ENCODE measurements around the gene TGM3.
A peak's percentile ranks its signal among the peaks of the same experiment; 100 is the strongest.
"Not testable (repeated sequence)": the region's sequence is repeated elsewhere in the genome, so short reads cannot be mapped to it uniquely, and the experiment has no call there.

TGM3 gene, protein sequence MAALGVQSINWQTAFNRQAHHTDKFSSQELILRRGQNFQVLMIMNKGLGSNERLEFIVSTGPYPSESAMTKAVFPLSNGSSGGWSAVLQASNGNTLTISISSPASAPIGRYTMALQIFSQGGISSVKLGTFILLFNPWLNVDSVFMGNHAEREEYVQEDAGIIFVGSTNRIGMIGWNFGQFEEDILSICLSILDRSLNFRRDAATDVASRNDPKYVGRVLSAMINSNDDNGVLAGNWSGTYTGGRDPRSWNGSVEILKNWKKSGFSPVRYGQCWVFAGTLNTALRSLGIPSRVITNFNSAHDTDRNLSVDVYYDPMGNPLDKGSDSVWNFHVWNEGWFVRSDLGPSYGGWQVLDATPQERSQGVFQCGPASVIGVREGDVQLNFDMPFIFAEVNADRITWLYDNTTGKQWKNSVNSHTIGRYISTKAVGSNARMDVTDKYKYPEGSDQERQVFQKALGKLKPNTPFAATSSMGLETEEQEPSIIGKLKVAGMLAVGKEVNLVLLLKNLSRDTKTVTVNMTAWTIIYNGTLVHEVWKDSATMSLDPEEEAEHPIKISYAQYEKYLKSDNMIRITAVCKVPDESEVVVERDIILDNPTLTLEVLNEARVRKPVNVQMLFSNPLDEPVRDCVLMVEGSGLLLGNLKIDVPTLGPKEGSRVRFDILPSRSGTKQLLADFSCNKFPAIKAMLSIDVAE

DNA sequence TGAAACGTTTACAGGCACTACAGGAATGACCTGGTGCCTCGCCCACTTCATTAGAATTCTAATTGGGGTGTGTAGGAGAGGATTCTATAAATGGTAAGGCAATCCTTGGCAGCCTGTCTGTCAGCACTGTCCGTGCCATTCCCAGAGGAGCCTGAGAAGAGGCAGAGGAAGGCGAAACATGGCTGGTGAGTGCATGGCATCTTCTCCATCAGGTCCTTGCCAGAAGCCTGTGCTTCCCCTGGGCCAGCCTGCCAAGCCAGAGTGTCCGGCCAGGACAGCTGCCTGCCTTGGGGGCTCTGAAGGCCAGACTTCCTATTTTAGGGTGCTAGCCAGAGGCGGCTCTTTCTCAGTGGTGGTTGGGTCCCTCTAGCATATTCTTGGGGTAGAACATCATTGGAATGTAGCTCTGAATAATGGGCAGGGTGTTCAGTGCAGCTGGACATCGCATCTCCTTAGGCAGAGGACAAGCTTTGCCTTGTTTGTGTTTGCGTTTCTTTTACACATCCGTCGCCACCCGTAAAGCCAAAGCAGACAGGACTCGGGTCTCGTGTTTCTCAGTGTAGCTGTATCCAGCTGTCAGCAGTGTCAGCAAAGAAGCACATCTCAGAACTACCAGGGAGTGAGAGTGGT, at the start of gene TGM3:
Gene TGM3, plus strand, starts transcription at position 116 of the 630 bp plus-strand sequence. Its CDS starts 63 bp downstream, at position 179.
- no peak for DNase-seq

DNA sequence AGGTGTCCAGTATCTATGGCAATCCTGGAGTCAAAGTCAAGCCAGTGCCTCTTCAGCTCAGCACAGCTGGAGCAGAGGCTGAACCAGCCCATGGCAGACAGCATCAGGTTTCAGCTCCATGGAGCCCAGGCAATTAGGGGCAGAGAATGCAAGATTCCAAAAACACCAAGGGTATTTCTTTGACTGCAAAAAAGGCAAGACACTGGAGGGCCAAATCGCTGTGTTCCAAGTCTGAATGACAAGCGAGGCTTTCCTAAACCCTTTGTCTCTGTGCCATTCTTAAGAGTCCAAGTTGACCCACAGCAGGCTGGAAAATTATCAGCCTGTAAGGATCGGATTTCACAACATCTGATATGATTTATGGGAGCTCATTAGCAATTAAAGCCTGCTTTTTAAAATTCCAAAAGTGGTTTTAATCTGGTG, 49.7 kb upstream of the TGM3 start:
- DNase-seq, result peak; percentile 7 to 69

DNA sequence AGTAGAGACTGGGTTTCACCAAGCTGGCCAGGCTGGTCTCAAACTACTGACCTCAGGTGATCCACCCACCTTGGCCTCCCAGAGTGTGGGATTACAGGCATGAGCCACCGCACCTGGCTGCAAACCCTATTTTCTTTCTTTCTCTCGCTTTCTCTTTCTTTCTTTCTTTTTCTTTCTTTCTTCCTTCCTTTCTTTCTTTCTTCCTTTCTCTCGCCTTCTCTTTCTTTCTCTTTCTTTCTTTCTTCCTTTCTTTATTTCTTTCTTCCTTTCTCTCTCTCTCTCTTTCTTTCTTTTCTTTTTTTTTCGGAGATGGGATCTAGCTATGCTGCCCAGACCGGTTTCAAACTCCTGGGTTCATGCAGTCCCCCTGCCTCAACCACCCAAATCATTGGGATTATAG, 47.0 kb upstream of the TGM3 start:
- DNase-seq, result no peak

DNA sequence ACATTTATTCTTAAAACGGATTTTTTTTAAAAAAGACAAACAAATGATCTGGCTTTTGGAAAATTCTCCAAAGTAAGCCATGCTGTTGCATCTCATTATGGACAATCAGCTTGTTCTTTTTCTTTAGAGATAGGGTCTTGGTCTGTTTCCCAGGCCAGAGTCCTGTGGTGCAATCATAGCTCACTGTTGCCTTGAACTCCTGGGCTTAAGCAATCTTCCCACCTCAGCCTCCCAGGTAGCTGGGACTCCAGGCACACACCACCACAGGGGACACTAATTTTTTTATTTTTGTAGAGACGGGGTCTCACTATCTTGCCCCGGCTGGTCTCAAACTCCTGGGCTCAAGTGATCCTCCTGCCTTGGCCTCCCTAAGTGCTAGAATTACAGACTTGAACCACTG, 45.9 kb upstream of the TGM3 start:
- no peak for DNase-seq

DNA sequence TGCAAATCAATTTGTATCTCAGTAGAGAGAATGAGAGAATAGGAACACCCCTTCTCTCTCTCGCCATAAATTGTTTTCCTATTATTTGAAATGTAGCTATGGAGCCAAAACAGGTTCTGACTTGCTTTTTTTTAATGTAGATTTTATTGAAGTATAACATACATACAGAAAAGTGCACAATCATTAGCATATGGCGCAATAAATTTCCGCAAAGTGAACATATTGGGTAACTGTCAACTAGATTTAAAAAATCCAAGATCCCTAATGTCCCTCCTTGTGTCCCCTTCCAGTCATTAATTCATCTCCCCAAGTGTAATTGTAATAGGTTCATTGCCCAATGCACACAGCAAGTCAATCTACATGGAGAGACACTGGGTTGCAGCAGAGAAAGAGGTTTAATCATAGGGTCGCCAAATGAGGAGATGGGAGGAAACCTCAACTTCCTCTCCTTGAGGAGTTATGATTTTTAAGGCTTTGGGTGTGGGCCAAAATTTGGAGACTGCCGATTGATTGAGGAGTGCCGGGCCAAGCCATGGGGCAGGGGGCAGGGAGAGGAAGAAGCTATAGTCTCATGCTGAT, 43.3 kb upstream of the TGM3 start:
- DNase-seq, result no peak

DNA sequence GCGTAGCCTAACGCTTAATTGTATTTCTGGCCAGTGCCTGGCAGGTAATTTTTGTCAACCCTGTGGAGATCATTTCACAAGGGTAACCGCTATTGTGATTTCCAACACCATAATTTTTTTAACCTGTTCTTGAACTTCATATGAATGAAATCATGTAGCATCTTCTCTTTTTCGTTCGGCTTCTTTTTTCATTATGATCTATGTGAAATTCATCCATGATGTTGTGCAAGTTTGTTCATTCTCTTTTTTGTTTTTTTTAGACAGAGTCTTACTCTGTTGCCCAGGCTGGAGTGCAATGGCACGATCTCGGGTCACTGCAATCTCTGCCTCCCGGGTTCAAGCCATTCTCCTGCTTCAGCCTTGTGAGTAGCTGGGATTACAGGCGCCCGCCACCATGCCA, 42.5 kb upstream of the TGM3 start:
- no peak for DNase-seq

DNA sequence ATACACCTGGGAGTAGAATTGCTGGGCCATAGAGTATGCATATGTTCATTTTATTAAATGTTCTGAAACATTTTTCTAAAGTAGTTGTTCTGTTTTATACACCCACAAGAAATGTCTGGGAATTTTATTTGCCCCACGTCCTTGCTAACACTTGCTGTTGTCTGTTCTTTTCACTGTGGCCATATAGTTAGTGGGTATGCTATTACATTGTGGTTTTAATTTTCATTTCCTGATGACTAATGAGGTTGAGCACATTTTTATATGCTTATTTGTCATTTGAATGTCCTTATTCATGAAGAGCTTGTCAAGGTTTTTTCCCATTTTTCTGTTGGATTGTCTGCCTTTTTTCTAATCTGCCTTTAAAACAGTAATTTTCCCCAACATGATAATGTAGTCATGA, 41.5 kb upstream of the TGM3 start:
- DNase-seq, result no peak

DNA sequence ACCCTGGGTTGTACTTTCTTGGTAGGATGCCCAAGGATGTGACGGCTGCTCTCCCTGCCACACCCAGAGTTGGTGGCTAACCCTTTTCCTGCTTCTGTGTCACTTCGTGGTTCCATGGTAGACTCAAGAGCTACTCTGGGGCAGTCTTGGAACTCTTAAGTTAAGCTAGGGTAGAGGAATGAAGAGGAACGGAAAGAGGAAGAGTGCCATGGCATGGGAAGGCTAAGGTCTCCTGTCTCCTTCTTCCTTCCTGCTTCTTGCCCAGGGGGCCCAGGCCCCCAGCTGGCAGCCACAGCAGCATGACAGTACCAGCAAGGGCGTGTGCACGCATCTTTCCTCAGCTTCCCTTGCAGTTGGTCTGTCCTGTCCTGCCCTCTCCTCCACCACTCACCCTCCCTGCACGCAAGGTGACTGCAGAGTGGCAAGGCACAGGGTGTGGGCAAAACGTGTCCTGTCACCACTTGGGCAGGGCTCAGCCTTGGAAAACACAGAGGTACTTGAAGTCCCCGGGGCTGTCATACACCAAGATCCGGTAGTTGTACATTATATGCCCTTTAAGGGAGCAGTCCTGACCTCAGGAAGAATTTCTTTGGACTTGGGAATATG, 39.8 kb upstream of the TGM3 start:
- DNase-seq, result no peak

DNA sequence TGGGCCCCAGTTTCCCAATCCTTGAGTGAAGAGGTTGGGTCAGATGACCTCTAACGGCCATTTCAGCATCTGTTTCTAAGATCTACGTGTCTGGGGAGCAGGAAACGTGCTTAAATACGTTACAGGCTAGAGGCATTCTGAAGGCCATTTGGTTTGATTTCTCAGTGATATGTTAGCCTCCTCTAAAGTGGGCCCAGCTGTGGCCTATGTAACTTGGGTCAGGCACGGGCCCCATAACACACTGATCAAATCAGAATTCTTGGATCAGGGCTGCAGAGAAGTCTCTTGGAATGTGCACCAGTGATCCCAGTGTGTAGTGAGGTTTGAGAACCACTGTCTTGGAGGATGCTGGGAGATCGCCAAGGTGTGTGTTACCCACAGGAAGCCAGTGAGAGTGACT, 36.1 kb upstream of the TGM3 start:
- no peak for DNase-seq

DNA sequence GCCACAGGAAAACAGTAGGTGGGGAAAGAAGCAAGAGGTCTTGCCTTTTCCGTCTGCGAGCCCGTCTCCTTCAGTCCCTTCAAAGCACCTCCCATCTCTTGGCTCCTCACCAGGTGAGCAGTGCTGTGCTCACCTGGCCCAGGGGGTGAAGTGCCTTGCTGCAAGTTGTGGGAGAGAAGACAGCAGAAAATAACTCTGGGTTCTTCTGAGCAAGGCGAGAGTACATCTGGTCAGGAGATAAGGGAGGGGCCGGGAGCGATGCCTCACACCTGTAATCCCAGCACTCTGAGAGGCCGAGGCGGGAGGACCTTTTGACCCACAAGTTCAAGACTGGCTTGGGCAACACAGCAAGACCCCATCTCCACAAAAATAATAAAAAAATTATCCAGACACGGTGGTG, 35.6 kb upstream of the TGM3 start:
- DNase-seq, result no peak

DNA sequence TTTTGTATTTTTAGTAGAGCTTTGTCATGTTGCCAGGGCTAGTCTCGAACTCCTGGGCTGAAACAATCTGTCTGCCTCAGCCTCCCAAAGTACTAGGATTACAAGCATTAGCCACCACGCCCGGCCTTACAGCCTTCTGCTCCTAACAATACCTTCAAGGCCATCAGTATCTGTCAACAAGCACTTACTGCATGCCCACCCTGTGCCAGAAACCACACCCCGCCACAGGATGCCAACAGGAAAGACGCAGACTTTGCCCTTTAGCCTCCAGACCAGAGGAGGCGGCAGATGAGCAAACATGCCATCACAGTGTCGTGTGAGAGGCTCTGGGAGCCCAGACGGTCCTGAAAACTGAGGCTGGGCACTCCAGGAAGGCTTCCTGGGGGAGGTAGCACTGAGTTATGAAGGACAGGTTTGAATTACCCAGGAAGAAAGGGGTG, 34.7 kb upstream of the TGM3 start:
- DNase-seq, result no peak

DNA sequence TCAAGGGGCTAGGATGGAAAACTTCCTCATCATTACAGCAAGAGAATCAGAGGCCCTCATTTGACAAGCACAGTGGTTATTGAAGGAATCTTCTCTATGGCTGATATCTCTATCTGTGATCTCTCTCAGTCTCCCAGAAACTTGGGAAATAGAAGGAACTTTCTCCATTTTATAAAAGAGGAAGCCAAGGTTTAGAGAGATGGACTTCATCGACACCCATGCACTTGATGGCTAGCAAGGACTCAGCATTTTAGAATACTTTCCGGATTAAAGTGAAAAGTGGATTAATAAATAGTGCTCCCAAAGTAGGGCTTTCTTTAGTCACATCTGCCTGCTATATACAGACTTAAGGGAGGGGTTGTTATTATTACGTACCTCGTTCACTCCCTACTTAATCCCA, 34.2 kb upstream of the TGM3 start:
- DNase-seq, result no peak

DNA sequence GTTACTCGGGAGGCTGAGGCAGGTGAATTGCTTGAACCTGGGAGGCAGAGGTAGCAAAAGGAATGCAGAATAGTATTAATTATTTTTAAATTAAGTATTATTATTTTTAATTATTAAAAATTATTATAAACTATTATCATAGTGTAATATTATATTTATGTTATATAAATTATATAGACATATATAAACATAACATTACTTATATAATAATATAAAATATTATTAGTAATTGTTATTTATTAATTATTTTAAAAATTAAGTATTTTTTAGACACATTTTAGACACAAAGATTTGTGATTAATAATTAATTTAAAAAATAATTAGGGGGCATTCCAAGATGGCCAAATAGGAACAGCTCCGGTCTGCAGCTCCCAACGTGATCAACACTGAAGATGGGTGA, 31.7 kb upstream of the TGM3 start:
- no peak for DNase-seq

DNA sequence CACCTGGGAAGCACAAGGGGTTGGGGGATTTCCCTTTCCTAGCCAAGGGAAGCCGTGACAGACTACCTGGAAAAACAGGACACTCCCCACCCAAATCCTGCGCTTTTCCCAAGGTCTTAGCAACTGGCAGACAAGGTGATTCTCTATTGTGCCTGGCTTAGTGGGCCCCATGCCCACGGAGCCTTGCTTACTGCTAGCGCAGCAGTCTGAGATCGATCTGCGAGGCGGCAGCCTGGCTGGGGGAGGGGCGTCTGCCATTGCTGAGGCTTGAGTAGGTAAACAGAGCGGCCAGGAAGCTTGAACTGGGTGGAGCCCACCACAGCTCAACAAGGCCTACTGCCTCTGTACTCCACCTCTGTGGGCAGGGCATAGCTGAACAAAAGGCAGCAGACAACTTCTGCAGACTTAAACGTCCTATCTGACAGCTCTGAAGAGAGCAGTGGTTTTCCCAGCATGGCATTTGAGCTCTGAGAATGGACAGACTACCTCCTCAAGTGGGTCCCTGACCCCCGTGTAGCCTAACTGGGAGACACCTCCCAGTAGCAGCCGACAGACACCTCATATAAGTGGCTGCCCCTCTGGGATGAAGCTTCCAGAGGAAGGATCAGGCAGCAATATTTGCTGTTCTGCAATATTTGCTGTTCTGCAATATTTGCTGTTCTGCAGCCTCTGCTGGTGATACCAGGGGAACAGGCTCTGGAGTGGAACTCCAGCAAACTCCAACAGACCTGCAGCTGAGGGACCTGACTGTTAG, 31.0 kb upstream of the TGM3 start:
- DNase-seq, result not testable (repeated sequence)

DNA sequence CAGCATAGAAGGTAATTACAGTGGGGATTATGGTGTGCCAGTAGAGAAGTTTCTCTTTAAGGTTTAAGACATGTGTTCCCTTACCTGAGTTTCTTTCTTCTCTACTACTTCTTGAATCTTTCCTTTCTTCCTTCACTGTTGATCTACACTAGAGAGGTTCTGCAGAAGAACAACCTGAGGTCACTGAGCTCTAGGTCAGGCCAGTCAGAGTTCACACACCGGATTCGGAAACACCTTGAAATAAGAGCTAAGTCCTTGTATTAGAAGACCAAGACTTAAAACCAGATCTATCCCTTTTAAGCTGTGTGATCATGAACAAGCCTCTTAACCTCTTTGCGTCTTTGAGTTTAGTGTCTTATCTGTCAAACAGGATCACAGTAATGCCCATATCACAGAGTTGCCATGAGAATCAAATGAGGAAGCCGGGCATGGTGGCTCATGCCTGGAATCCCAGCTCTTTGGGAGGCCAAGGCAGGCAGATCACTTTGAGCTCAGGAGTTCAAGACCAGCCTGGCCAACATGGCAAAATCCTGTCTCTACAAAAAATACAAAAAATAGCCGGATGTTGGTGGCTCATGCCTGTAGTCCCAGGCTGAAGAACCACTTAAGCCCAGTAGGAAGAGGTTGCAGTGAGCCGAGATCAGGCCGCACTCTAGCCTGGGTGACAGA, 22.0 kb upstream of the TGM3 start:
- no peak for DNase-seq

DNA sequence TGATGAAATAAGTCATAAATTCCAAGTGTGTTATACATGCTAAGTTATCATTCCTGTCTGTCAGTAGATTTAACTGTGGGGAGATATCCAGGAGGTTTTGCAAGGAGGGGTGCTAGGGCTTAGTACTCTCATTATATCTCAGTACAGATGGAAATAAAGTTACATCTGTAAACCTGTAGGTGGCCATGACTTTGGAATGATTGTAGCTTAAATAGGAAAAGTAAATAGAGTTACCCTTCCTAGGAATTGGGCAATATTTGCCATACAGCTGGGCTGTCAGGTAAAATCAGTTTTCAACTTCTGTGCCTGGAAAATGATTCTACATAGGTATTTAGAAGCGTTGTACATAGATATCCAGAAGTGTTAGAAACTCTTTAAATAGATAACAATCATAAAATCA, 19.8 kb upstream of the TGM3 start:
- no peak for DNase-seq

DNA sequence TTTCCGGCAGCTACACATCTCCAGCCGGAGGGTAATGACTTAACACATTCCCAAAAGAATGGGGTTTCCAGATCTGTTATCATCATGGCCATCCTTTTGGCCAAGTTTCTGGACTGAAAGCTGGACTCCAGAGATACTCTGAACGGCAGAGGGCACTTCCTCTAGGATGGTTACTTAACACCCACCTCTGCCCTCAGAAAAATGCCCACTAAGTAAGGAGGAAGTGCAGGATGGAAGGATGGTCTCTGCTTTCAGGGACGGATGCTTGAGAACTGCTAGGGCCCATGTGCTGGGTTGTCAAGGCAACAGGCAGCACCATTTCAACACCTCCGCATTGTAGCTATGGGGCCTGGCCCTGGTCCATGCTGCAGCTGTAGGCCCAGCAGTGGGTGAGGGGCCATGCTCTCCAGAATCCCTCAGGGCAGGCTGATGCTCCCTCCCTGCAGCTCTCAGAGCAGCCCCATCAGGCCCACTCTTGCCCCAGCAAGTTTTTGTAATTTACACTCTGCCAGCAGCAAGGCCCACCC, 16.5 kb upstream of the TGM3 start:
- no peak for DNase-seq

DNA sequence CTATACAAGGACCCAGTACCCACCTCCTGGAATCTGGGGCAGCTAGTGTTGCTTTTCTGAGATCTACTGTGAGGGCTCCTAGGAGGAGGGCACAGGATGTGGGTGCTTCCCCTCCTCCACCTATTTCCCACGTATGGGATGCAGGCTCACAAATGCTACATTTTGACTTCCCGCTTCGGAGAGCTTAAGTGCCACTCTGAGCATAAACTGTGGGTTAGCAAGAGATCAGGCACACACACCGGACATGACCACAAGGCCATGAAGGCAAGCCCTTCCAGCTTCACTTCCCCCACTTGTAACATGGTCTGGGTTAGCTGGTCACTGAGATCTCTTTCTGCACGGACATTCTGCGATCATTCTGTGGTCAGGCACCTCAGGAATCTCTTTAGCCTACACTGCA, 15.7 kb upstream of the TGM3 start:
- DNase-seq, result no peak

DNA sequence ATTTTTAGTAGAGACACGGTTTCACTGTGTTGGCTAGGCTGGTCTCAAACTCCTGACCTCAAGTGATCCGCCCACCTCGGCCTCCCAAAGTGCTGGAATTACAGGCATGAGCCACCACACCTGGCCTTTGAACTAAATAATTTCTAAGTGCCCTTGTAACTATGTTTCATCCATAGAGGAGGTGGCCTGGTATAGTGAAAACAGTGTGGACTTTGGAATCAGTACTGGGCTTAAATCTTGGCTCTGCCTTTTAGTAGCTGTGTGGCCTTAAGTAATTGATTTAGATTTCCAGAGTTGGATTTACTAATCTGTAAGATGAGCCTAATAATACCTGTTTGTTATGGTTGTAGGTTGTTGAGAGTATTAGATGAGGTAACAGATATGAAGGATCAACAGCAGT, 14.2 kb upstream of the TGM3 start:
- DNase-seq, result no peak

DNA sequence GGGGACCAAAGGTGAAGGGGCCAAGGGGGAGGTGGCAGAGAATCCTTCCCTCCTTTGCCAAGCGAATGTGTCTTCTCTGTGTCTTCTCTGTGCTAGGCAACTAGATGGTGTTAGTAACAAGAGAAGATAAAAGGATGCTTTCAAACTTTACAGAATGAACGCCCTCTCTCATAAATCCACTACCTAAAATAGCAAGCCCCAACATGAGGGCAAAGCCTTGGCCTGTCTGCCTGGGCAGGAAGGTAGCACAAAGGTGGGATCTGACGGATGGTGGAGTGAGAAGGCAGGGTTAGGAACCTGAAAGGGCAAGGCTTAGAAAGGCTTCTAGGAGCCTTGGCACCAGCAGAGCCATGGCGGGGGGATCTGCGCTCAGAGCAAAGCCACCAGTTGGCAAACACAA, 13.6 kb upstream of the TGM3 start:
- DNase-seq, result no peak

DNA sequence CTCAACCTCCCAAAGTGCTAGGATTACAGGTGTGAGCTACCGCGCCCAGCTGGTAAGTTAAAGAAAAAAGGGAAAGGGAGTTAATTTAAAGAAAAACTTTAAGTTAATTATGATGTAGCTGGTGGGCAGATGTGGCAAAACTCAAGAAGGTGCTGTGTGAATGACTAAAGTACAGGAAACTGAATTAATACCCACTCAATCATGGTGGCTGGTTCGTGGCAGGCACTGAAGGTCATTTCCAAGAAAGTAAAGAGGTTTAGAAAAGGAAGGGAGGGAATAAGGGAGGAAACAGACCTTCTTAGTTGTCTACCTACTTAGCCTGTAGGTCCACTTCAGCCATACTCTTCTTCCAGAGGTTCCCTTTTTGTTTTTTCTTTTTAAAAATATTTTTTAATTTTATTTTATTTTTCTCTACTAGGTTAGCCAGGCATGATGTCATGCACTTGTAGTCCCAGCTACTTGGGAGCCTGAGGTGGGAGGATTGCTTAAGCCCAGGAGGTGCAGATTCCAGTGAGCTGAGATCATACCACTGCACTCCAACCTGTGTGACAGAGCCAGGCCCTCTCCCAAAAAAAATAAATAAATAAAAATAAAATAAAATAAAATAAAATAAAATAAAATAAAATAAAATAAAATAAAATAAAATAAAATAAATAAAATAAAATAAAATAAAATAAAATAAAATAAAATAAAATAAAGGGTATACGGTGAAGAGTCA, 11.9 kb upstream of the TGM3 start:
- no peak for DNase-seq
